Measurements from ENCODE around the gene POLG.
A peak's percentile ranks its signal among the peaks of the same experiment; 100 is the strongest.

The POLG gene

DNA sequence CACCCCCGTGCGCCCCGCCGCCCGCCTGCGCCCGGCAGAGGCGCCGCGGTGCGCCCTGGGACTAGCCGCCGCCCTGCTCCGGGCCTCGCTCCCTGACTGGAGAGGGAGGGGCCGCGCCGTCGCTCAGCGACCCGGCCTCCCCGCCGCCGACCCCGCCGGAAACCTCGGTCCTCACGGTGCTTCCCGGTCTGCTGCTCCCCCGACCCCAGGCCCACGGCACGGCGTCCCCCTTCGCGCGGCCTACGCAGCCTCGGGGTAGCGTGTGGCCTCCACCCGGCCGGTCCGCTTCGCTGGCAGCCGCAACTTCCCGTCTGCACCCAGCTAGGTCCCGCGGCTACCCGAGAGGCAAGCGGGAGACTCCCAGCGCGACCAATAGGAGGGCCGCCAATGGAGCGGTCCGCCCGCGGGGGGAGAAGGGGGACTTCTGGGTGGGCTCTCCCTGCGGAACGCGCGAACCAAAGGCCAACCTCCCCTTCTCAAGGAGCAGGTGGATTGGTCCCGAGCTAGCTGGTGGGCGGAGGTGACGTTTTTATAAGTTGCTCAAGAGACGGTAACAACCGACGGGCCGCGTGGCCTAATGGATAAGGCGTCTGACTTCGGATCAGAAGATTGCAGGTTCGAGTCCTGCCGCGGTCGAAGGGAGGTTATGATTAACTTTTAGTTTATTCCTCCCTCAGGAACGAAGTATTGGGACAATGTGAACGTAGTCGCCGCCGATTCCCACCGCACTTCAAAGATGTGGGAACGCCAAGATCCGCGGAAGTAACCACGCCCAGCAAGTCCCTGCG lies at the start of gene POLG:
Gene POLG (minus strand): TSS at position 315 of the 788 bp plus-strand sequence. CDS start 1,070 bp downstream, outside the sequence.
- DNase-seq (ENCODE audit: low read depth in 3 of 3, low spot score in 1 of 3), result peak; percentile 99

DNA sequence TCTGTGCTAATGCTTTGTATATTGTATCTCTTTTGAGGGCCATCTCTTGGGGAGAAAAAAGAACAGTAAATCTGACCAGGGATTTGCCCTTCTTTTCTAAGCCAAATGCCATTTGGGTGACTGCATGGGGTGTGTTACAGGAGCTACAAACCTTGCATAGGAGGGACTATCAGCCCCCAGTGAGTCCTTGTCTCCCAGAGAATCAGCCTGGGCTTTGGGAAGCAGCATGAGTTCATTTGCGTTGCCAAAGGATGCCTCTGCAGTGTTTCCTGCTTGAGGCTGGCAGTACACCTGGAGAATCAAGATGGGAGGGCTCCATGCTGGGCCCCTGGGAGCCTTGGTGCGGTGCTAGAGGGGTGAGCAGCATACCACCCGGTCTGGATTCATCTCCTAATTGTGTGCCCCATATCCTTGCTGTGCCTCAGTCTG lies 49.6 kb upstream of the POLG start:
- DNase-seq (ENCODE audit: low read depth in 3 of 3, low spot score in 1 of 3), result no peak

DNA sequence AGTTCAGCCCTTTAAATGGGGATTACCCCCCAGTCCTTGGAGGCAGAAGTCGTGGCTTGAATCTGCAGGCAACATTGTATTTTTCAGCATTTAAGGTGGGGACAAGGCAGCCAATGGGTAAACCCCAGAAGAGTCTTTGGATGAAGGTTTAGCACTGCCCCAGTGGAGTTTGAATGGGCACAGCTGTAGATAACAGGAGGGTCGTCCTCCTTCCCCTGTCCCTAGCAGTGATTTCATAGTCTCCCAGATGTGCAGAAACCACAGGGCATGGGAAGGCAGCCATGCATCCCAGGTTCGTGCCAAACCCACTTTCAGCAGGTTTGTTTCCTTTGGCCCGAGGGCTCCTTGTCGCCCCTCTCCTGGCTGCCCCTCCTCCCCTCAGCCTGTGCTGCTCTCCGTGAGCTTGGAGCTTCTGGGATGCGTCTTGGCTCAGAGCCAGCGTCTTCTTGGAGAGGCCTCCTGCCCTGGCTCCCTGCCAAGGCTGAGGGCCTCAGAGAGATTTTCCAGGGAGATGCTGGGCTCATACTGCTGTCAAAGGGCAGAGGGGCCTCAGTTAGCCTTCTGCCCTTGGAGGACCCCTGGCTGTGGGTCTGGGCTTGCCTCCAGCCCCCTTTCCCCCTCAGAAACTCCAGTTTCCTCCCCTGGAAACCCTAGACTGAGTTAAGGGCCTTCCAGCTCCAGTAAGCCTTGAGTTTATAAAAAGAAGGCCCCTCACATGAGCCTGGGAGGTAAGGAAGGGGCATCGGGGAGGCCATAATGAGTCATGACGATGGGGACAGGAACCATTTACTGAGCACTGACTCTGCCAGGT lies 48.9 kb upstream of the POLG start:
- DNase-seq (ENCODE audit: low read depth in 3 of 3, low spot score in 1 of 3), result no peak

DNA sequence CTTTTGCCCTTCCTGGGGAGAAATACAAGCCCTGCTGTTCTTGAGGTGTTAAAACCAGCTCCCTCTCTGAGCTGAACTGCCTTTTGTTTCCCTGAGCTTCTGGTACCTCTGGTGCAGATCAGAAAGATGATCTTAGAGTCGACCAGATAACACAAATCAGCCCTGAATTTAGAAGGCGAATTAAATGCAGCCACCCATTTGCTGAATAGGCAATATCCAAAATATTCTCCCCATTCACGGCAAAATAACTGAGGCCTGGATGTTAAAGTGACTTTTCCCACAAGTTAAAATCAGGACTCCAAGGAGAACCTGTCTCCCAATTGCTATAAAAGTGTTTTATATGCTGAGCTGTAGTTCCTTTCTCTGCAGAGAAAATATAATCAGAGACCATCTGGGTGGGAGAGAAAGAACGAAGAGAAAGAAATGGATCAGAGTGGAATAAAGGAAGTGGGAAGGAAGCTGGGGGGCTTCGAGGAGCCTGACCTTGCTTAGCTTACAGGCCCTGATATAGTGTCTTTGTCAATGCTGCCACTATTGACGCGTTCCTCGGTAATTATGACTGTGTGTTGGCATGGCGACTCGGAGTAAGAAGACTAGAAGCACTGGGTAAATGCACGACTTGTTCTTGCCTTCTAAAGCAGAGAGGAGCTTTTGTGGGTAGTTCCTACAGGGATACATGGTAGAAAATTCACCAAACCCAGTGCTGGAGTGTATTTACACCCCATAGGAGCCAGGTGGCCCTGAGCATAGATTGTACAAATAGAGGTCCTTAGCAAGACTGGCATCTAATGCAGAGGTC lies 47.5 kb upstream of the POLG start:
- no peak for DNase-seq (ENCODE audit: low read depth in 3 of 3, low spot score in 1 of 3)

DNA sequence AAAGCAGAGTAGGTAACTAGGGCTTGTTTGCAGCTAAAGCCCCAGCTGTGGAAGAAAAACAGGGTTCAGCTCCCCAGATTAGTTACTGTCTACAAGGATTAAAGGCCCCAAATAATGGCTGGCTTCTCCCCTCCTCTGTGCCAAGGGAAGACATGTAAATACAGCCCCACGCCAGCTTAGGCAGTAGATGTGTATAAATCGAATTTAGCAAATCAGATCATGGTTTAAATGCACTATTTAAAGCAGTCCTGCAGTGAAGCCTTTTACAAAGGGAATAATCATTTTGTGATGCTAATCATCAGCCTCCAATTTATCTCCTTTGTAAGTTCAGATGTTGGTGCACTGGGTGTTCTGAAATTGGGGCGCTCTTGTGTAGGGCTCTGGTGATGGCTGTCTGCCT lies 46.7 kb upstream of the POLG start:
- DNase-seq (ENCODE audit: low read depth in 3 of 3, low spot score in 1 of 3), result no peak

DNA sequence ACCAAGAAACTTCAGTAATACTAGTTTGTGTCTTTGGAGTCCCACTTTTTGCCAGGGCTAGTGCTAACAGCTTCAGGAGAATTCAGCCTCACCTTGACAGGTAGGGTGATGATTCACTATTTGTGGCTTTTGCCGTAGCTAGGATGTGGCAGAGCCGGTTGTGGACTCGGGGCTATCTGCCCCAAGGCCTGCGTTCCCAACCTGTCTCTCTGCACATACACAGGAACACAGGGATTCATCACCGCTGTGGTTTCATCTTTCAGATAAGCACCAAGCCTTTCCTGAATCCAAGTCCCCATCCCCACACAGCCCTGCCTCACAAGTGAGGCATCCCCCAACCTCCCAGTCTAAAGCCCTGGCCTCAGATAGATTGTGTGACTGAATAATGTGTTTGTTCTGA lies 45.2 kb upstream of the POLG start:
- no peak for DNase-seq (ENCODE audit: low read depth in 3 of 3, low spot score in 1 of 3)

DNA sequence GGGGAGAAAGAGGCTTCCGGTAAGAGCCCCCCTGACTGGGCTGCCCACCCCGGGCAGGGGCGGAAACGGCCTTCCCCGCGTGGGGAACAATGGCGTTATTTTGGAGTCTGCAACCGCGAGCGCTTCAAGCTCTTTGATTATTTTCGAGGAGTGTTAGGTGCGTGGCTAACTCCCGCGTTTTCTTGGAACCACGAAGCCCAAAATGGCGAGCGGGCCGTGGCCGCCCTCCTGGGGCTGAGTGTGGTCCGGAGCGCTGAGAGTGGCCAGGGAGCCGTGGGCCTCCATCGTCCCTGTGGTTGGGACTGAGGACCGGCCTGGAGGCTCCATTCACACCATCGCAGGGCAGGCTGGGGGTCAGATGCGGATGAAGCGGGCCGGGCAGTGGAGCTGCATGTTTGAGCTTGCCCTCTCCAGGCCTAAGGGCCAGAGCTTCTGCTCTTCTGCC lies 44.6 kb upstream of the POLG start:
- DNase-seq (ENCODE audit: low read depth in 3 of 3, low spot score in 1 of 3), result no peak

DNA sequence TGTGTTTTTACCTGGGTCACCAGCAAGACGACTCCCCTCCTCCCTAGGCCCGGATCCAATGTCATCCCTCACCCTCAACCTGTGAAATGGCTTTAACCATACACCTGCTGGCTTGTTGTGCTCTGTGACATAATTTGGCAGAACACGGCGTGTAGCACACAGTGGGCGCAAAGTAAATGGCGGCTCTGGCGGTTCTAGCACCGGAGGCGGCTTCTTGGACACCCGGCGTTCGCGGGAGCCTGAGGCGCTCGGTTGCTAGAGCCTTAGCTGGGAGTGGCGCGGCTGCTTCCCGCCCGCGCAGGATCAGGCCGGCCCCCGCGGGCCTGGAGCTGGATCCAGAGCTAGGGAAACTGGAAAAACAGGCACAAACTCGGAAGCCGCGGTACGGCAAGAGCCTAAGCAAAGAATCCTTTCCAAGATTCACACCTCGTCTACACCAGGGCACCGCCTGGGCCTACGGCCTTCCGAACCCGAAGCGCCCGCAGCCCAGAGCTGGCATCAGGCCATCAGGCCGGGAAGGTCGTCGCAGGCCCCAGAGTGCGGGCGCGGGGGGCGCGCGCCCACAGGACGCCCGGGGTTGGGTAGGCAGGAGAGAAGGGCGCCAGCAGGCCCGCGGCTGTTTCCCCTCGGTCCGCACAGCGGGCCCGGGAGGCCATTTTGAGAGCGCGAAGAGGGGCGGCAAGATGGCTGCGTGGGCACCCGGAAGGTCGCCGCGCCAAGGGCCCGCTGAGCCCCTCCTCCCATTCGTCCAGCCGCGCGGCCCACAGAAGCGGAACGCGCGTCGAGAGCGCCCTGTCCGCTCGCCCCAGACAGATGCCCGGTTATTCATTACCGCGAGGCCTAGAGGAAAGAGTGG lies 43.9 kb upstream of the POLG start:
- DNase-seq (ENCODE audit: low read depth in 3 of 3, low spot score in 1 of 3), result no peak

DNA sequence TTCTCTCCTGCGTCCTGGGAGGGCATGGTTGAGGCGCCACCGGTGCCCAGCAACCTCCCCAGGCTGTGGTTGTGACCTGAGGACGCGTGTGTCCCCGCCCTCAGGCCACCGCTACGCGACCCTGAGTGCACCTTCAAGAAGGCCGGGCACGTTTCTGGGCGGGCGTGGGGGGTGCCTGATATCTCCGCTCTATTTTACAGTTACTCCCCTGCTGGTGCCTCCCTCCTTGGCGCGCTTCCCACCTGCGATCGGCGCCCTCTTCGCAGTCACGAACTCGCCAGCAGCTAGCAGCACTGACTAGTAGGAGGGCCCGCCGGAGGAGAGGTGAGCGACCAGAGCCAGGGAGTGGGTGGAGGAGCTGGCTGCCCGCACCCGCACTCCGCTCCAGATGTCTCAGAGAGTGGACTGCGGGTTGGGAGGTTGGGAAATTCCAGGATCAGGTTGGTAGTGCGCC lies 43.2 kb upstream of the POLG start:
- no peak for DNase-seq (ENCODE audit: low read depth in 3 of 3, low spot score in 1 of 3)

DNA sequence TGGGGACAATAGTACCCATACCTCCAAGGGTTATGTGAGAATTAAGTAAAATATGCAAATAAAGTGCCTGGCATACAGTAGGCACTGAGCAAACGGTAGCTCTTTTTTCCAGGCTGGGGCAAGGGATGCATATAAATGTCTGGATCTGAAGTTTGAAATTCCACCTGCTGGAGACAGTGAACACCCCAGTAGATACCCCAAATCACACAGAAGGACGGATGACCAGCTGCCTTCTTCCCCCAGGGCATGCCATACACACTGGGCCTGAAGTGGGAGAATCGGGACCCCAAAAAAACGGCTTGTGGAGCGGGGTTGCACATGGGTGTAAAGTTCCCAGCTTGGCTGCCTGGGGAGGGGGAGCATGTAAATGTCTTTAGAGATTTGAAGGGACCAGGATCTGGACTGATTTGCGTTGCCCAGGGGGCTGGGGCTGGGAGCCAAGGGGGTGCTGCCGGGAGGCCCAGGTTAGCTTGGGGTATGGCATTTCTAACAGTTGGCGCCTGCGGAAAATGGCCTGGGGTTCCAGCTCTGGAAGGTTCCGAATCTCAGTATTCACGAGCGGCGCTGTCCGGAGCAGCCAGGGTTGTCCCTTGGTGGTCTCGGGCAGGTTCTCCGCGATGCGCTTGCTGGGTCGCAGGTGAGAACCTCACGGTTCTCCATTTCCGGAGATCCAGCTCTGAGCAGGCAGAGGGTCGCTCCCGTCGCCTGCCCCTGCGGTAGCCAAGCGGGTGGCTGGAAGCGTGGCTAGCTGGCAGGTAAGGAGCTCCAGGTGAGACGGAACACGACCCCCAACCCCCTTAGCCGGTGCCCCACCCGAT lies 42.6 kb upstream of the POLG start:
- no peak for DNase-seq (ENCODE audit: low read depth in 3 of 3, low spot score in 1 of 3)

DNA sequence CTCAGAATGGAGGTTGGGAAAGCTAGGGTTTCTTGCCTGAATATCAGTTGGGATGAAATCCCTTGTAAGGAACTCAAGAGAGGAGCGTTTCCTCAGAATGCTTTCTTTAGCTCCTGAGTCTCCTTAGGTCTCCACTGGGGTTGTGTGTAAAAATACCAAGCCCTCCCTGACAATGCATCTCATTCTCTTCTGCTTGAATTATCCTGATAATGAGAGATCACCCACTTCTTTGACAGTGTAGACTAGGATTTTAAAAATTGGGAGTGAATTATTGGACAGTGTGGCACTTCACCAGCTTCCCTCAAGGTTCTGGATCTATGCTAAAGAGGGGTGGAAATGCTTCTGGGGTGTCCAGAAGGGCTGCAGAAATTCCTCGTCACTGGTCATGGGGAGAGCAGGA lies 41.8 kb upstream of the POLG start:
- DNase-seq (ENCODE audit: low read depth in 3 of 3, low spot score in 1 of 3), result no peak

DNA sequence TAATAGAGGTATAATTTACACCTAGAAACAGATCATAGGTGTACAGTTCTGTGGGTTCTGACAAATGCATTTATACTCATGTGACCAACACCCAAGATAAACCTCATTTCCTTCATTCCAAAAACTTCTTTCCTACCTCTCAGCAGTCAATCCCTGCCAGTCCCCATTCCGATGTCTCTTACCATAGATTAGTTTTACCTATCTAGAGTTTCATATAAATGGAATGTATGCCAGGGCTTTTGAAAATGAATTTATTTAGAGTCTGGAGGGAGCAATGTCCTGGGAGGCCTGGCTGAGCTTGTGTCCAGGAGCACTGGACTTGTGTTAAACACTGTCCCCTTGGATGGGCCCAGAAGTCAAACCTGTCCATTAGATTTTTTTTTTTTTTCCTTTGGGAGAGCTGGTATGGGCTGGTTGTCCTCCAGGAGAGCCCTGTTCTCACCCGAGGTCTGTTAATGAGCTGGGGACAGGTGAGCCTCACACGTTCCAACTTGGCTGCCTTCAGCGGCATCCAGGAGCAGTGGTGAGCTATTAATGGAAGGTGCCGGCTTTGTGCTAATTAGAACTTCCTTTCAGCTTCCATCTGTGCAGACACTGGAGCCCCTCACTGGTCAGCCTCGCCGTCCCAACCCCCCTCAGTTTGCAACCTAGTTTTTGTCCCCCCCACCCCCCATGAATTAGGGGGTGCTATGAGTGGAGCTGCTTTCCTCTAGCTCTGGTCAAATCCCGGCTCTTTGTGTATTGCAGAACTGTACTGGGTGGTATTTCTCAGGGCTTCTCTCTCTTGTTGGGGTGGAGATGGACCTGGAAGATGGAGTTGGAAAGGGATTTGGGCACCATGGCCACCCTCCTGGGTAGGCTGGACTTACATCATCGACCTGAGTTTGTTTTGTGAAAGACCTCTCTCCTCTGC lies 40.7 kb upstream of the POLG start:
- DNase-seq (ENCODE audit: low read depth in 3 of 3, low spot score in 1 of 3), result no peak

DNA sequence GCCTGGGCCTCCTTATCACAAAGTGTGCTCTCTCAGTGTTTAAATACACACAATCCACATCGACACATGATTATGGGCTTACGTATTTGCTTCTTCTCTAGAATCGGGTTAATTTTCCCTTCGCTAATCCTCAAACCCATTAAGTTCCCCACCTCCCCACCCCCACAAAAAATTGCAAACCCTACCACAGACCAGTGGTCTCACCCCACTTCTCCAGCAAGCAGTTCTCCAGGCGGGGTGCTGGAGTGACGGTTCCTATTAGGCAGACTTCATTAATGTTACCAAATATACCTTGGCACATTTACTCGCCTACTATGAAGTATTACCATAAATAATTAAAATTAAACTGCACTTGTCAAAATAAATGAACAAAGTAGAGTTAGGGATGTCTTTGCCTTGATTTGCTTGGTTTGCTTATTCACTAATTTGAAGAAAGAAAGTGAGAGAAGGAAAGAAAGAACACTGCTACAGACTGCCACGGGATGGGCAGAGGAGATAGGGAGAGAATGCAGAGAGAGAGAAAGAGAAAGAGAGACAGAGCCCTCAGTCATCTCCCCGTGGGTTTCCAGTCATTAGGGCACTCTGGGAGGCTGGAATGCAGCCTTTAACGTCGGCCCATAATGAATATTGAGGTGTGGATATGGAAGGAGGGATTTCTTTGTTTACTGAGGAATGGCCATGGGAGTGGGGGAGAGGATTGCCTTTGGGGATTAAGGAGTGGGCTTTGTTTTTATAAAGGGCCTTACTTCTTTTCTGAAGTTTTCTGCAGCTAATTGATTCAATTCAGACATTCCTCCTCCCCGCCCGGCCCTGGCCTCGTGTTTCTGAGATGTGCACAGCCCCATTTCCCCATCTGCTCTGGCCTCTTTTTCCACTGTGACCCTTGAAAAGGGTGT lies 39.7 kb upstream of the POLG start:
- DNase-seq (ENCODE audit: low read depth in 3 of 3, low spot score in 1 of 3), result no peak

DNA sequence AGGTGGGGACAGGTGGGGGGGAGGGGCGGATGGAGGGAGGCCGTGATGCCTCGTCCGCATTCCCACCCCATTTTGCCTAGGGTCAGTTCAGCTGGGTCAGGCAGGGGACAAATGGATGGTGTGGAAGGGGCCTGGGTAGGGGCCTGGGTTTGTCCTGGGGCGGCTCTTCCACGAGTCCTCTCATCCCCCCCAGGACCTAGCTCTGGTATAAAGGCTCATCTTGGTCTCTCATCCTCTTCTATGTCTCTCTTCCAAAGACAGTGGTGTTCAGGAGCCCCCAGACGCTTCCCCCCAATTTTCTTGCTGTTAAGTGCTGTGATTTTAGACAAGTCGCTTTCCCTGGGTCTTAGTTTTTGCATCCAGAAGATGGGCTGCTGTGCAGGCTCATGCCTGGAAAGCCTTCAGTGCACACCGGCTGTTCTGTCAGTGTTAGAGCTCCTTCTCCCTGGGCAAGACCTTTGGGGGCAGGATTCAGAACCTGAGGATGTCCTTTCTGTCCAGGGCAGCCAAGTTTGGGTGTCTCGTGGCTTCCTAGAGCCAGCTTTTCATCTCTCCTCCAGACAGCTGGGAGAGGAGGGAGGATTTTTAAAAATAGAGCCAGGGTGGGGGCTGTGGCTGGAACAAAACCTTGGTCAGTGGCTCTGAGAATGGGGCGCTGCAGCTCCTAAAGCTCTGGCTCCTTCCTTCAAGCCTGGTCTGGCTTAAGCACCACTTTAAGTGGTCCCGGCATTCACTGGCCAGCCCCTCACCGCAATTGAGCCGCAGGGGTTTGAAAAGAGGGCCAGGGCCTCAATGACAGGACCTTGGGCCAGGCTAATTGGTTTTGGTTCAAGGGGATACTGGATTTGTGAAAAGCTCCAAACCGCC lies 37.7 kb upstream of the POLG start:
- no peak for DNase-seq (ENCODE audit: low read depth in 3 of 3, low spot score in 1 of 3)

DNA sequence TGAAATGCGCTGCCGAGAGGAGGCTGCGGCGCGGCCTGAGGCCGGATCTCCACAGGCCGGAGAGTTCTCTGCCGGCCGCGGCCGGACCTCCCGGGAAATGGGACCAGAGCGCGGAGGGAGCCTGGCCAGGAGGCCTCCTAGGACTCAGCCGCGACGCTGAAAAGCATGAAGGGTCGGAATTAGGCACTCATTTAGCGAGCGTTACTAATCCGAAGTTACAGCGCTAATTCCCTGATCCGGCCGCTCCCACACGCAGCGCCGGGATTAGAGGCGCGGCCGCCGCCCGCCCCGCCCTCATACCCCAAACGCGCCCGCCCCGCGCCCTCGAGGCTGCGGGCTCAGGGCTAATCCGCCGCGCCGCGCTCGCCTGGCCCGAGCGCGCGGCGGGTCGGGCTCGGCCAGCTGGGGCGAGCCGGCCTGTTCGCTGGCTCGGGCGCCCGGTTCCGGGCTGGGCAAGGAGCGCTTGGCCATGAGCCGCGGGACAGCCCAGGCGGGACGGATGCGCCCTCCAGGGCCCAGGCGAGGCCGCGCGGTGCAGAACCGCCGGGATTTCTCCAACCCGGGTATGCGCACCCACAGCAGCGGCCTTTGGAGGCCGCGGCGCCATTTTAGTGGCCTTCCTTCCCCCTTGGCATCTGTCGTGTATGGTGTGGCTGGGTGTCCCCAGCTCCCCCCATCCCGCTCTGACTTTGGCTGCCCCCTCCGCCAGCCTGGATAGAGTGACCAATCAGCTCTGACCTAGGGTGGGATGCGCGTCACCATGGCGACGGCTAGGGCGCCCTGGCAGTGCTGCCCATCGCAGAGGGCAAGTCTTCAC lies 36.8 kb upstream of the POLG start:
- no peak for DNase-seq (ENCODE audit: low read depth in 3 of 3, low spot score in 1 of 3)

DNA sequence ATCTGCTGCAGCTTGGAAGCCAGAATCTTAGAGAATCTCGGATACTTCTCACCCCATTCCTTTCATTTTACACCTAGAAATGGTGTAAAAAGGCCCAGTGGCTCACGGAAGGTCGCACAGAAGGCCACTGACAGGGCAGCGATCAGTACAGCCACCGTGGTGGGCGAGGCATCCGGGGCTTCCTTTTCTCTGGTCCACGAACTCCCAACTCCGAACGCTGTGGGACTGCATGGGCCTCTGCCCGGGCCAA lies 36.3 kb upstream of the POLG start:
- DNase-seq (ENCODE audit: low read depth in 3 of 3, low spot score in 1 of 3), result no peak
